Activated T-cell treated with anti-CD3 and anti-CD28 coated beads, Interleukin-2, amount 50 U/mL, for 1 hour (primary cell): ENCODE data around the gene CHRM2.

Experiments
- DNase-seq: peaks from one replicate; pipeline ENCODE4 v3.0.0-alpha.2; 2020

CHRM2 gene

DNA sequence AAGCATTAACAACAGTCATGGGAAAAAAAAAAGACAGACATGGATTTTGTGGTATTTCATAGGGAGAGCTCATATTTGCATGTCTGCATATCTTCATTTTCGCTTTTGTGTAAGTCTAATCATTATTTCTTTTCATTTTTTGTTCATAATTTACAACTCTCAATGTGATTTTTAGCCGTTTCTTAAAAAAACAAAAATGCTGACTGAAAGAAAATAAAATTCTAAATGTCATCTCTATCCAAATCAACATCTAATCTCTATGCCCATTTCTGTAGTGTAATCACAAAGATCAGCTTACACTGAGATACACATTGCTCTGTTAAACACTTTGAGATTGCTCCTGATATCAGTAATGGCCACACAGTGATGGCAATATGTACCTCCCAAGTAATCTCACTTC is 29.2 kb downstream of the CHRM2 start:
- no peak for DNase-seq

DNA sequence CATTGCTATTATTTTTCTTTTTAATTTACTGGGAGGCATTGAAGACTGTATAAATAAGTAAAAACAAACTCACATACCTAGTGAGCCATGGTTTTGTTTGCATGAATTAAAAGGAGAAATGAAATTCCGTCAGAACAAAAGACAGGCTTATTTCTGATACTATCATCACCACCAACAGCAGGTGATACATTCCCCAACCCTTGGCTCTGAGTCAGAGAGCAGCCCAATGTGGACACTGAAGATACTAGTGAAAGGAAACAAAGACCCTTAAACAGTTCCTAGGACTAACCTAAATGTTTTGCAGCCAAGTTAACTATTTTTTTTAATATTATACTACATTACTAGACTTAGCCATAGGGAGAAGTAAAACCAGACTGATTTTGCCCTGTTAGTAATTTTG is 31.6 kb downstream of the CHRM2 start:
- DNase-seq = no peak

DNA sequence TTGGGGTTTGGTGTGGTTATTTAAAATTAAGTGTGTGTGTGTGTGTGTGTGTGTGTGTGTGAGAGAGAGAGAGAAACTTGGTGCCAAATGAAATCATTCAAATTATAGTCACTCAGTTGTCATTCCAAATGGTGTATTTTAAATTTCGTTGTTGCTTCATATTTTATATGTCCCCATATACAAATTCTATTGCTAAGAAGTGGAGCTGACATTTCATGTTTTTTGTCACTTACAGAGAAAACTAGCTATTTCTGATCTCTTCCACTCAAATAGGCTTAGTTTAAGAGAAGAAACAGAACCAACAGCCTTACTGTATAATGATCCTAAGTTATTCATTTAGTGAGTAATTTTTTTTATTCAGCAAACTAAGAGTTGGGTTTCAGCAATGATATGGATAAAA is 42.3 kb downstream of the CHRM2 start:
- DNase-seq = no peak

- no peak for DNase-seq
Measured at GRCh38 chr7:136911344-136911743, 42.9 kb downstream of the CHRM2 start.

- DNase-seq = no peak
Measured at GRCh38 chr7:136912339-136912738, 43.9 kb downstream of the CHRM2 start.

DNA sequence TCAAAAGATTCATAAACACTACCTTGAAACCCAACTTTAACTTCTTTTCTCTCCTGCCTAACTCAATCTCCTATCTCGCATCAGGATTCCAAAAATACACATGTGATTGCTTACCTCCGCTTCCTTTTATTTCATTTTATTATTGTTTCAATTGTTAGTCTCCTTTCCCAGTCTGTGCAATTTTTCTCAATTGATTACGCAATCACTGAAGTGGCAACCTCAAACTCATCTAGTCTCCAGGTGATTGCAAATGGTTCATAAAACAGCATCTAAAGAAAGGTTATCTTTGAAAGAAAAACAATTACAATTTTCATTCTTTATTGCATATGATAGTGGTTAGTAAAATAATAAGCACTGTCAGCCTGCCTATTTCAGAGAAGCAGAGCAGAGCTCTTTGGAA is 45.6 kb downstream of the CHRM2 start:
- no peak for DNase-seq

DNA sequence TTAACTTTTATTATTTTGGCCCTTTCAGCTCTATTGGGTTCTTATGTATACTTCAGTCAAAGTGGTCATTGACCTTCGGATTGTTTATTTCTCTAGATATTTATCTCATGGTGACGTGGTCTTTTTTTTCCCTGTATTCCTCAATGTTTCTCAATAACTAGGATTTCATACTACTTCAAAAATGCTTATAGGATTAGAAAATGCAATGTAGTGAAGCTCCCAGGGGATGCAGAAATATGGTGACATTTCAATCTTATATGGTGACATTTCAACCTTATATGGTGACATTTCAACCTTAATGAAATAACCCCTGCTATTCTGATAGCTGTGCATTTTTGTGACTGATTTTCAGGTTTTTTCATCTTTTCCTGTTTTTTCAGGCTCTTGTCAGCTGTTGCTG is 51.4 kb downstream of the CHRM2 start:
- DNase-seq = no peak

GRCh38 chr7:136923111-136923667 is 54.7 kb downstream of the CHRM2 start:
- no peak for DNase-seq

GRCh38 chr7:136925044-136925443 is 56.6 kb downstream of the CHRM2 start:
- DNase-seq = no peak

DNA sequence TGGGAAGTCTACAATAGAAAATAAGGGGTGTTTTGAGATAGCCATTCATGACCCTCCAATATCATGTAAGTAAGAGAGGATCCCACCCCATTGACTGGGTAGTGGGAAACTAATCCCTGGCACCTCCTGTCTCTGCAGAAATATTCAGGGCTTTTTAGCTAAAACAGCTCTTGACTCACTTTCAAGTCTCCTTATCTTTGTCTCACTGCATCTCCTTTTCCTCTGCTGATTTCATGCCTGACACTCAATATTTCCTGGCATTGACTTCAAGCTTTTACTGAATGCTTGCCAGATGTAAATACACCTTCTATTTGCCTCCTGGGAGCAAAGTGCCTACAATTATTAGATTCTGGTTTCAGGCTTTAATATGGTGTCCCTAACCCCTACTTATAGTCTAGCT is 57.1 kb downstream of the CHRM2 start:
- no peak for DNase-seq

- DNase-seq = no peak
Measured at GRCh38 chr7:136931169-136931867, 62.9 kb downstream of the CHRM2 start.

DNA sequence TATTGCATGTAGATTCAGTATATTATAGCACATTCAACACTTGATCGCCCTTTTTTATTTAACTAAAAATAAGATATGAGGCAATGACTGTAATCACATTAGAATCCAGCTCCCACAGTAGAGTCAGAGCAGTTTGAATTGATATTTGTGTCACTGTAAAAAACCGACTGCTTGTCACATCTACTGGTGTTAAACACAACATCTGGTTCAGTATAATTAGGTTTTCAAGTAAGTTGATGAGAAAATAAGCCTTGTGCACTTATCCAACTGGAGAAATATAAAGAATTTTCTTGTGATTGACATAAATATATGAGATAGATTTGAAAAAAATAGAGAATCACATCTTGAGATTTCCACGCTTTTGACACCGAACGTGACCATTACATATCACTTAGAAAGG is 69.0 kb downstream of the CHRM2 start:
- DNase-seq = no peak

- no peak for DNase-seq
Measured at GRCh38 chr7:136938476-136938875, 70.0 kb downstream of the CHRM2 start.

GRCh38 chr7:136940122-136940521 is 71.7 kb downstream of the CHRM2 start:
- DNase-seq = no peak

DNA sequence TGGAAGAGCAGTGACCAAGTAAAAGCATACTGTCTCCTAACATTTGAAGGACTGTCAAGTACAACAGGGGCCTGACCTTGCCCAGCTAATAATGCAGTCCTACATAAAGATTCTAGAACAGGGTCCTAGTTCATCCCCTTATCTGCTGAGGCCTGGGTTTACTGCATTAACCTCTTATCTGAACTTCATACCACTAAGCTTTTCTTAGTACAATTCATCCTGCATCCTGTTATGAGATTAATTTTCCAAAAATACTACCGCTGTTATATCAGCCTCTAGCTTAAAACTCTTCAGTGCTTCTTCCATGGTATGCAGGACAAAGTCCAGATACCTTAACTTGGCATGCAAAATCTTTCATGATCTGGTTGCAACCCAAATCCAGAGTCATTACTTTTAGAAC is 72.5 kb downstream of the CHRM2 start:
- no peak for DNase-seq

DNA sequence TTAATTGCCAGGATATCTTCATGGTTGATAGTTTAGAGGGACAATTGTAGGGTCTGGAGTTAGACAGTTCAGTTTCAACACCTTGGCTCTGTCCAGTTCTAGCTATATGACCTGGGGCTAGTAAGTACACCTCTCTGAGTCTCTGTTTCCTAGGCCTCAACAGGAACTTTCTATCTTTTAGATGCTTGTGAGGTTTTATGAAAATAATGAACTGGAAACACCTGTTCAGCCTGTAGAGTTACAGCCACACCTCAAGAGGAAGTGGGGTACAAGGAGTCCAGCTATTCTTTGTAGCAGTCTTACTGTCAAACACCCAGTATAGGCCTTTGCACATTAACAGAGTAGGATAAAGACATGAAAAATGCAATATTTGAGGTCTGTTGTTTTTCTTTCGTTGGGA is 73.4 kb downstream of the CHRM2 start:
- DNase-seq = no peak

DNA sequence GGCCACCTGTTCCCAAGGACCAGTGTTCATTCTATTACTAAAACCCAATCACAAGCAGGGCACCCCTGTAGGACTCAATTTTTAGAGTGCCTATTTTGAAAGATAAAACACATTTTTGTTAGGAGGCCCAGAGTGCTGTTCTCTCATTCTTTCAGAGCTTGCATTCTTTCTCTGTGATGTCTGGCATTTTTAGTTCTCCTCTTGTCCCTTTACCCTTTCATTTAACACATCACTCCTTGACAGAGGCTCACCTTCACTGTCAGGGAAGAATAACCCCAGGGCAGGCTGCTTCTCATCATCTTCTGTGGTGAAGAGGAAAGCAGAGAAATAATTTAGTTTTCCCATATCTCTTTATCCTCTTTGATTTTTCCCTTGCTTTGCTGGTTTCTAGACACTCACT is 73.9 kb downstream of the CHRM2 start:
- DNase-seq = no peak

GRCh38 chr7:136942994-136943393 is 74.5 kb downstream of the CHRM2 start:
- DNase-seq = no peak

DNA sequence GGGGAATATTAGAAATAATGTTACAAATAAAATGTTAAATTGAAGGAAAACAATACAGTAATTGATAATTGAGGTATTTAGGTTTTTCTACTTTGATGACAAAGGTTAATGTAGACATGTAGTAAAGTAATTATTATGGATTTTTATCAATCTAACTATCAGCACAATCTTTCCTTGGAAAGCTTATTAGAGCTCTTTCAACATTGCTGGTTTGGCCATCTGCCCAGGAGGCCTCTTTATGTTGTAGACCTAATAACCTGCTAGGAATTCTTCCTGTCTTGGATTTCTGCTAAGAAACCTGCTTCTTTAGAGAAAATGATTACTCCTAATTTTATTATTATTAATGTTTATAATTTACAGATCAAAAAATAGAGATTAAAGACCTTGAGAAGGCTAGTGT is 78.9 kb downstream of the CHRM2 start:
- no peak for DNase-seq

DNA sequence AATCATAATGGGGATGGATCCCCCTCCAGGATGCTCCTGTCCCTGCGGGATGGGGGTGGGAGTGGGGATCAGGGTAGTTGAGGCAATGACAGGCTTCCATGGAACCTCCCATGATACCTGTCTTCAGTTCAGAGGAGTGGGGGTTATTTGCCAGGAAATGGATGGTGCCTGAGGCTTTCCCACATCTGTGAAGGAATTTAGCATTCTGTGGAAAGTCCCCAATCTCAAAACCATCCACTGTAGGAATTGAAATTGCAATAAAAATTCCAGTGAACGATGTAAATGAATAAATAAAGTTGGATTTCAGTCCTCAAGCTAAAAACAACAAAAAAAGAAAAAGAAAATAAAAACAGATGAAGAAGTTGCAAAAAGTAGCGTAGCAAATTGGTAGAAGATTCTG is 81.9 kb downstream of the CHRM2 start:
- DNase-seq = no peak

- no peak for DNase-seq
Measured at GRCh38 chr7:136953386-136953785, 84.9 kb downstream of the CHRM2 start.

GRCh38 chr7:136956232-136956631 is 87.8 kb downstream of the CHRM2 start:
- no peak for DNase-seq

- no peak for DNase-seq
Measured at GRCh38 chr7:136956671-136957070, 88.2 kb downstream of the CHRM2 start.

DNA sequence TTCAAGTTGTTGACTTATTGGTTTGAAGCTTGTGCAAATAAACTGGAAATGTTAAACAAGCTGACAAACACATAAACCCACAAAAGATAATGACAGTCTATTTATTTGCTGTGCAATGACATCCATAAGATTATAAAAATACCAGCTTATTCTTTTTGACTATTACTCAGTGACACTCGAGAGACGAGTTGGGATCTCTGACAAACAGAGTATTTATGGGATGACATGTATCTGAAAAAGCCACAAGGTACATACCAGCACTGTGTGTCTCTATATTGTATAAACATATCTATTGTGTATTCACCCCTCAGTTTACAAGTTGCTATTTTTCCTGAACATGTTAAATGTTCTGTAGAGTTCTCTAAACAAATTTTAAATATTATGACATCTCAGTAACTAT is 88.9 kb downstream of the CHRM2 start:
- no peak for DNase-seq

GRCh38 chr7:136958016-136958415 is 89.6 kb downstream of the CHRM2 start:
- no peak for DNase-seq
